SU-DHL-6 (cell line): ENCODE results near the gene AGFG1.

Experiments
- CTCF ChIP-seq: fragments of 200-600 bp; sonication (generic); IDR thresholded peaks from one replicate; pipeline ENCODE4 v1.5.1; 2017; ENCODE audit warnings: antibody characterized with exemption, mild to moderate bottlenecking, low read length, moderate library complexity; ENCODE audit not compliant: insufficient read depth, poor library complexity, severe bottlenecking
- EZH2phosphoT487 ChIP-seq: fragments of 200-600 bp; sonication (generic), shearing (Covaris generic); conservative IDR thresholded peaks from 2 replicates; pipeline ENCODE4 v1.6.1; 2018; ENCODE audit warnings: mild to moderate bottlenecking, antibody characterized with exemption, low read length, moderate library complexity, mixed read lengths

GRCh38 chr2:227447606-227448005, 24.4 kb upstream of the AGFG1 start:
- TF ChIP-seq CTCF (no peak), EZH2phosphoT487 (no peak)
